ENCODE results near the gene FXYD7.
"Not testable (repeated sequence)": the region's sequence is repeated elsewhere in the genome, so short reads cannot be mapped to it uniquely, and the experiment has no call there.

FXYD7 gene

GRCh38 chr19:35126624-35126959 is 16.5 kb upstream of the FXYD7 start:
- Histone ChIP-seq H3K36me3 (no peaks in the 10 kb centered on the region), H3K4me3 (ENCODE audit: low read depth in 1 of 2, low read length in 1 of 2) (no peak overlapping the region), H3K27ac (no peak overlapping the region), H3K9me3 (no peaks in the 10 kb centered on the region), H3K27me3 (no peaks in the 10 kb centered on the region), H3K4me1 (ENCODE audit: control insufficient read depth in 1 of 2, insufficient read depth in 1 of 2, low read depth in 1 of 2, low read length in 1 of 2) (peaks cover 8 to 9% of the 10 kb centered on the region in 2 experiments)
- no peak for TF ChIP-seq CTCF (IDR thresholded peaks at IDR 0.05)

DNA sequence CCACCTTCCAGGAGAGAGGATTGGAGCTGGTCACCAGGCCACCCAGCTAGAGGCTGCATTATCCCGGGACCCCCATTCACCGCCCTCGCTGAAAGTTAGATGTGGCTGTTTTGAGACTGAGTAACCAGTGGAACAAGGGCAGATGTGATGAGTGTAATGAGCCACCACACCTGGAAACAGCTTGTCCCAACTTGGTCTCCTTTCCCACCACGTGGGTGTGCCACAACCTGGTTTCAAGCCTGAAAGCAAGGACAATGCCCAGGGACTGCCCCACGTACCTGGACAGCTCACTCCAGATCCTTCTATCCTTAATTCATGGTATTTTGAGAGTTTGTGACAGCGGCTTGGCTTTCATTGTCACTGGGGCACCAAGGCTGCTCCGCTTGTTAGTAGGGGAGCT is 15.2 kb upstream of the FXYD7 start:
- no peak for TF ChIP-seq CTCF (IDR thresholded peaks at IDR 0.05)
- Histone ChIP-seq H3K4me3 (ENCODE audit: low read depth in 1 of 2, low read length in 1 of 2) (no peak overlapping the region), H3K36me3 (no peaks in the 10 kb centered on the region), H3K4me1 (ENCODE audit: control insufficient read depth in 1 of 2, insufficient read depth in 1 of 2, low read depth in 1 of 2, low read length in 1 of 2) (peaks cover 8 to 9% of the 10 kb centered on the region in 2 experiments), H3K27me3 (no peaks in the 10 kb centered on the region), H3K27ac (no peak overlapping the region), H3K9me3 (no peaks in the 10 kb centered on the region)

DNA sequence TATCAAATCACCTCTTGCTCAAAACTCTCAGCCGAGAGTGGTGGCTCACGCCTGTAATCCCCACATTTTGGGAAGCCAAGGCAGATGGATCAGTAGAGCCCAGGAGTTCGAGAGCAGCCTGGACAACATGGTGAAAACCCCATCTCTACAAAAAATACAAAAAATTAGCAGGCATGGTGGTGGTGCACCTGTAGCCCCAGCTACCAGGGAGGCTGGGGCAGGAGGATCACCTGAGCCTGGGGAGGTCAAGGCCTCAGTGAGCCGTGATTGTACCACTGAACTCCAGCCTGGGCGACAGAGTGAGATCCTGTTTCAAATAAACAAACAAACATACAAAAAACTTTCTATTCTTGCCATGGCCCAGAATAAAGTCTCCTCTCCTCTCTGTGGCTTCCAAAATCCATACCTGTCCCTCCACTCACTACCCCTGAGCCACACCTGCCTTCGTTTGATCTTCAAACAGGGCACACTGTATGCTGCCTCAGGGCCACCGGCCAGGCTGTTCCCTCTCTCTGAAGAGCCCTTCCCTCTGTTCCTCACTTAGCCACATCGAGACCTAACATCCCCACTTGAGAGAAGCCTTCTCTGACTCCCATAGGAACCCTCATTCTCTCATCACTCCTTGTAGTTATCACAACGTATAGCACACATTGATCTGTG is 14.5 kb upstream of the FXYD7 start:
- Histone ChIP-seq H3K27me3 (no peaks in the 10 kb centered on the region), H3K36me3 (no peaks in the 10 kb centered on the region), H3K4me3 (ENCODE audit: low read depth in 1 of 2, low read length in 1 of 2) (no peak overlapping the region), H3K4me1 (ENCODE audit: control insufficient read depth in 1 of 2, insufficient read depth in 1 of 2, low read depth in 1 of 2, low read length in 1 of 2) (peaks cover 8 to 9% of the 10 kb centered on the region in 2 experiments), H3K9me3 (no peaks in the 10 kb centered on the region), H3K27ac (no peak overlapping the region)
- TF ChIP-seq CTCF (IDR thresholded peaks at IDR 0.05): no peak

DNA sequence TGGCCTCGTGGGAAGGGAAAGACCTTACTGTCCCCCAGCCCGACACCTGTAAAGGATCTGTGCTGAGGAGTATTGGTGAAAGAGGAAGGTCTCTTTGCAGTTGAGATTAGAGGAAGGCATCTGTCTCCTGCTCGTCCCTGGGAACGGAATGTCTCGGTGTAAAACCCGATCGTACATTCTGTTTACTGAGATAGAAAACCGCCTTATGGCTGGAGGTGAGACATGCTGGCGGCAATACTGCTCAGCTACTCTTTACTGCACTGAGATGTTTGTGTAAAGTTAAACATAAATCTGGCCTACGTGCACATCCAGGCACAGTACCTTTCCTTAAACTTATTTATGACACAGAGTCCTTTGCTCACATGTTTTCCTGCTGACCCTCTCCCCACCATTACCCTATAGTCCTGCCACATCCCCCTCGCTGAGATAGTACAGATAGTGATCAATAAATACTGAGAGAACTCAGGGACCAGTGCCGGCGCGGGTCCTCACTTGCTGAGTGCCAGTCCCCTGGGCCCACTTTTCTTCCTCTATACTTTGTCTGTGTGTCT is 13.3 kb upstream of the FXYD7 start:
- H3K9me3 ChIP-seq; H3K4me3 ChIP-seq (ENCODE audit: low read depth in 1 of 2, low read length in 1 of 2); H3K27me3 ChIP-seq; H3K36me3 ChIP-seq; H3K4me1 ChIP-seq (ENCODE audit: control insufficient read depth in 1 of 2, insufficient read depth in 1 of 2, low read depth in 1 of 2, low read length in 1 of 2); H3K27ac ChIP-seq: not testable (repeated sequence)

GRCh38 chr19:35130761-35131720 is 12.0 kb upstream of the FXYD7 start:
- no peak overlapping the region for H3K4me3 ChIP-seq (ENCODE audit: low read depth in 1 of 2, low read length in 1 of 2)
- peaks cover 0 to 5% of the 10 kb centered on the region in 2 experiments for H3K4me1 ChIP-seq (ENCODE audit: control insufficient read depth in 1 of 2, insufficient read depth in 1 of 2, low read depth in 1 of 2, low read length in 1 of 2)
- no peak for TF ChIP-seq CTCF (IDR thresholded peaks at IDR 0.05)
- H3K9me3 ChIP-seq: no peaks in the 10 kb centered on the region
- H3K27ac ChIP-seq: no peak overlapping the region
- no peaks in the 10 kb centered on the region for H3K36me3 ChIP-seq
- no peaks in the 10 kb centered on the region for H3K27me3 ChIP-seq

DNA sequence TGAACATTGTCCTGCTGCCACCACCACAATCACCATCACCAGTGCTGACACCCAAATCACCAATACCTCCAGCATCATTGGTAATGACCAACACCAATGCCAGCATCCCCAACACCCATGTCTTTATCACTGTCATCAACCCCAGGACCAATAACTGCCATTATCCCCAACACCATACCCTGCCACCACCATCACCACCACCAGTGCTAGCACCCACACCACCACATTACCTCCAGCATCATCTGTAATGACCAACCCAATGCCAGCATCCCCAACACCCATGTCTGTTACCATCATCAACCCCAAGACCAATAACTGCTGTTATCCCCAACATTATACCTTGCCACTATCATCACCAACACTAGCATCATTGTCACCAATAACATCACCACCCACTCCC is 10.8 kb upstream of the FXYD7 start:
- no peak for TF ChIP-seq CTCF (IDR thresholded peaks at IDR 0.05)
- H3K36me3 ChIP-seq: no peaks in the 10 kb centered on the region
- H3K27me3 ChIP-seq: no peaks in the 10 kb centered on the region
- H3K4me1 ChIP-seq (ENCODE audit: control insufficient read depth in 1 of 2, insufficient read depth in 1 of 2, low read depth in 1 of 2, low read length in 1 of 2): peaks cover 0 to 5% of the 10 kb centered on the region in 2 experiments
- no peak overlapping the region for H3K27ac ChIP-seq
- H3K9me3 ChIP-seq: no peaks in the 10 kb centered on the region
- no peak overlapping the region for H3K4me3 ChIP-seq (ENCODE audit: low read depth in 1 of 2, low read length in 1 of 2)
